Activated T-cell treated with anti-CD3 and anti-CD28 coated beads for 48 hours (primary cell): ENCODE results near the gene SIK3.

Source experiments
- DNase-seq: peaks from one replicate; pipeline ENCODE4 v3.0.0-alpha.2; 2020; ENCODE audit warnings: low read depth

Gene SIK3

DNA sequence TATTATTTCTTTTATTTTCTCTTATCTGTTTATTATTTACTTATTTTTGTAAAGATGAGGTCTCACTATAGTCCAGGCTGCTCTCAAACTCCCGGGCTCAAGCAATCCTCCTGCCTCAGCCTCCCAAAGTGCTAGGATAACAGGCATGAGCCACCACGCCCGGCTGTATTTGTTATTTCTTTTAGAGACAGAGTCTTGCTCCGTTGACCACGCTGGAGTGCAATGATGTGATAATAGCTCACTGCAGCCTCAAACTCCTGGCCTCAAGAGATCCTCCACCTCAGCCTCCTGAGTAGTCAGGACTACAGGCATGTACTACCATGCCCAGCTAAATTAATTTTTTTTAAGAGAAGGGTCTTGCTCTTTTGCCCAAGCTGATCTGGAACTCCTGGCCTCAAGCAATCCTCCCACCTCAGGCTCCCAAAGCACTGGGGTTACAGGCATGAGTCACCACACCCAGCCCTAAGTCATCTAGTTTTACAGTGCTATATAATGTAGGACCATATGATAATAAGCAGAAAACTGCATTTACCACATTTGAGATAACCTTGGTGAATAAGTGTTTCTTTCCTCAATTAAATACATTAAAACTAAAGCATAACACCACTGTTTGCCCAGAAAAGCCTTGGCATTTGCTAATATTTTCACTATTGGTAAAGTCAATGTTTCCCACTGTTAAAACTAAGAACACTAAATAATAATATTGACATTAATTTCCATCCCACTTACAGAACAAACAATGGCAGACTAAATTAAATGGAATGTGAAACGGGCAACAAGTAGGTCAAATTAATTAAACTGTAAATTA, 127.5 kb downstream of the SIK3 start:
- DNase-seq: no peak

- no peak for DNase-seq
These were observed 128.5 kb downstream of the SIK3 start for GRCh38 chr11:116969694-116970093.

GRCh38 chr11:116964269-116964668, 134.0 kb downstream of the SIK3 start:
- DNase-seq: no peak

- DNase-seq: no peak
These were observed 134.4 kb downstream of the SIK3 start for GRCh38 chr11:116963813-116964212.

- no peak for DNase-seq
These were observed 136.1 kb downstream of the SIK3 start for GRCh38 chr11:116962108-116962507.

DNA sequence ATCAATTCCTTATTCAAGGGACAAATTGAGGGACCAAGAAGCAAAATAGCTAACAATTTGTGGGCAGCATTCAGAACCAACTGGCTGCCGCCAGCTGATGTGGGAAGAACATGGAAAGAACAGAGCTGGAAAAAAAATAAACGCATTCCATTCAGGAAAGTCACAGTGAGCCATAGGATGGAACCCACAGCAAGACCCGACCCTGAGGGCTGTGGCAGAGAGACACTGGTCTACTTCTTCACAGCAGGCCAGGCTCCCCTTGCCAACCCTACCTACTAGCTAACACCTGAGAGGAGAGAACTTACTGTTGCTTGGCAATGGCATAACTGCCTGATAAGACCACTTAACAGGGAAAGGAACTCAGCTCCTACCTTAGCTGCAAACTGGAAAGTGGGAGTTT, 137.3 kb downstream of the SIK3 start:
- DNase-seq: no peak

GRCh38 chr11:116958246-116958645, 140.0 kb downstream of the SIK3 start:
- no peak for DNase-seq

DNA sequence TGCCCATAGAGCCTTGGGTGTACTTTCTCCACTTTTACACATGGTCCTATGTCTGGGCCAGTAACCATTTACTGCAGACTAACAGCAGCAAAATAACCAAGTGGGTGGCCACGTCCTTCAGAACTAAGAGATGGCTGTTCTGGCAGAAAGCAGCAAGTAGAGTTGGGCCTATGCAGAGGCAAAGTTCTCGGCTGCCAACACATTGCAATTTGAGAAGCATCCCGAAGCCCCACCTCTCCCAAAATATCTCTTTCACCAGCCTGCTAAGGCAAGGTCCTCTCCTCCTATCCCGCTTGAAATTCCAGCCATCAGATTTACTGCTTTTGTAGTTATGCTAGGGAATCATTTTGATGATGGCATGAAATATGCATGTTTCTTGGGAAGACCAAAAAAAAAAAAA, 142.3 kb downstream of the SIK3 start:
- DNase-seq: no peak

GRCh38 chr11:116955548-116955947, 142.7 kb downstream of the SIK3 start:
- no peak for DNase-seq

- no peak for DNase-seq
These were observed 144.5 kb downstream of the SIK3 start for GRCh38 chr11:116953530-116954285.

DNA sequence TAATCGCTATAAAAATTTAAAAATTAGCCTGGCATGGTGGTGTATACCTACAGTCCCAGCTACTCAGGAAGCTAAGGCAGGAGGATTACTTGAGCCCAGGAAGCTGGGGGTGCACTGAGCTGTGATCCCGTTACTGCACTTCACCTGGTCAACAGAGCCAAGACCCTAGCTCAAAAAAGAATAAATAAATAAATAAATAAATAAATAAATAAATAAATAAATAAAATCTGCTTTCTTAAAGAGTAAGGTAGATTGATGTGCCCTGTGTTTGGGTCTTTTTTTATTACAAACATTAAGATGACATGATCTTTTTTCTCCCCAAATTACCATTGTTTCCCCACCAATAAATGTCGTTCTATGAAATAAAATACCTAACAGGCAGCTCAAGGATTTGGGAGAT, 146.5 kb downstream of the SIK3 start:
- DNase-seq: no peak

DNA sequence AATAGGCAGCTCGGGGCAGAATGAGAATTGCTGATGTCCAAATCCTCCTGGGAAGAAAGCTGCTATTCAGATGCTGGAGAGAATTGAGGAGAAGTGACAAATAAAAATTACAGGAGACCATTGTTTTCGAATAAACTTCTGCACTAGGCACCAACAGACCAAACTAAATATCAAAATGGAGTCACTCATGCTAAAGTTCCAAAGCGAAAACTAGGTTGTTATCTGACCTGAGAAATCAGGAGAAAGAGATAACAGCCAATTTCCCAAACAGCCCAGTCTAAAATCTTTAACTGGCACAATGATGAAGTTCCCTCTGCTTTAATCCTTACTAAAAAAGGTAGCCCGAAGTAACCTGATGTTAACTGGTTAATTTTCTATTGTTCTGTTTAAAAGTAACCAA, 148.0 kb downstream of the SIK3 start:
- DNase-seq: no peak

DNA sequence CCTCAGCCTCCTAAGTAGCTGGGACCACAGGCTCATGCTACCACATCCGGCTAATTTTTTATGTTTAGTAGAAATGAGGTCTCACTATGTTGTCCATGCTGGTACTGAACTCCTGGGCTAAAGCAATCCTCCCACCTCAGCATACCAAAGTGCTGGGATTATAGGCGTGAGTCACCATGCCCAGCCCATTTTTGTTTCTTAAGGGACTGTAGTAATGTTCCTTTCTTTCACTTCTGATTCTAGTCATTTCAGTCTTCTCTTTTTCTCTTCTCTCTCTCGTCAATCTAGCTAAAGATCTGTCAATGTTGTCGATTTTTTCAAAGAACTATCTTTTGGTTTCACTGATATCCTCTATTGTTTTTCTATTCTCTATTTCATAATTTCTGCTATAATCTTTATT, 149.8 kb downstream of the SIK3 start:
- peak; percentile 12 for DNase-seq

GRCh38 chr11:116946414-116946813, 151.8 kb downstream of the SIK3 start:
- DNase-seq: no peak

GRCh38 chr11:116939499-116939898, 158.7 kb downstream of the SIK3 start:
- no peak for DNase-seq

DNA sequence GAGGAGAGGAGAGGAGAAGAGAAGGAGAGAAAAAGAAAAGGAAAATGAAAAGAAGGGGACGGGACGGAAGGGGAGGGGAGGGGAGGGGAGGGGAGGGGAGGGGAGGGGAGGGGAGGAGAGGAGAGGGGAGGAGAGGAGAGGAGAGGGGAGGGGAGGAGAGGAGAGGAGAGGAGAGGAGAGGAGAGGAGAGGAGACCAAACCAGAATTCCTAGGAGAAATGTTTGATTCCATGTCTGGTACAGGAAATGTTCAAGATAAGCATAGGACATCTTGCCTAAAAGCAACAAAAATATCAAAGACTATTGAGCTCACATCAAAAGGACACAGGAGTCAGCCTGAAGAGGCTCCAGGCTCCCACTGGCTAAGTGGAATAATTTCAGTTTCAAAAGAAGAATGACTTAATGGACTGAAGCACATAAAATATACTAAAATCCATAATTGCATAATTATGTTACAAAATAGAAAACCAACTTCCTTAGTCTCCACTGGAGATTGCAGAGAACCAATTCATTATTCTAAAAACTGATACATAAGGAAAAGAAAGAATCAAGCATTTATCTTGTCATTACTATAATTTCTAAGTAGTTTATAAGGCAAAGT, 159.7 kb downstream of the SIK3 start:
- DNase-seq: no peak

DNA sequence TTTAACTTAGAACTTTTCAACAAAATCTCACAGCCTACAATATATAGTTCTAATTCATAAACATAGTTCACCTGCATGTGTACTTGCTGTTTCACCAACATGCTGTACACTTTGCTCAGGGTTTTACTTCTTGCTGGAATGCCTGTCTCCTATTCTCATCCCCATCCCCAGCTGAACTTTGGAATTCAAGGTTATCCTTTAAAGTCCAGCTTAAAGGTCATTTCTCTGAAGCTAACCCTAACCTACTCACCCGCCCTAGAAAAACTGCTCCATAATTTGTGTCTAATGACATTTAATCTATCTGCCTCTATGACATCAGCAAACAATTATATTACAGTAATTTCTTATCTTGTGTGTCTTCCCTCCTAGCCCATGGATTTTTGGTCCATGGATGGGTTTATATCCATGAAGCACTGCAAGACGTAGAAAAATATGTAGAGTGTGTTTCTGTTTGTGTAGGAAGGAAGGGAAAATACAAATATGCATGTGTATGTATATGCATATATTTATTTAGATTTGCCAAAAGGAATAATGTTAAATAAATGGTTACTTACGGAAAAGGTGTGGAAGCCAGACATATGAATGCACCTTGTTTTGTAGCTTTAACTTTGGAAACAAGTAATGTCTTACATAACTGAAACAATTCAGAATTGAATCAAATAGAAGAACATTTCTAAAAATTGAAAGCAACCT, 161.3 kb downstream of the SIK3 start:
- no peak for DNase-seq

DNA sequence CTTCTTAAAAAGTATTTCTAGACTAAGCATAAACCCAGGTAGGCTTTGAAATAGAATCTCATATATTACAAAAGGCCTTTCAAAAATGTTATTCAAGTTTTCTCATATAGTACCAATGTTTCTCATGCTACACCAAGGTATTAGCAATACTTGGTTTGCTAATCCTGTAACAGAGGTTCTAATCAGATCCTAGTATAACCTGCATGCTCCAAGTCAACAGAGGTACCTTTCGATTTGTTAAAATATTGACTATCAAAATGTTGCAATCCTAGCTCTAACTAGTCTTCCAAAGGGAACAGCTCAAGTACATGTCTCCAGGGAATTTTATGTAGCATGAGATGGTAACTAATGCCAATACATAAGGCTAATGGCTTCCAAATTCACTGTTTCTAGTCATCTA, 162.7 kb downstream of the SIK3 start:
- DNase-seq: no peak

- no peak for DNase-seq
These were observed 163.1 kb downstream of the SIK3 start for GRCh38 chr11:116935089-116935488.

- no peak for DNase-seq
These were observed 164.3 kb downstream of the SIK3 start for GRCh38 chr11:116933961-116934360.

DNA sequence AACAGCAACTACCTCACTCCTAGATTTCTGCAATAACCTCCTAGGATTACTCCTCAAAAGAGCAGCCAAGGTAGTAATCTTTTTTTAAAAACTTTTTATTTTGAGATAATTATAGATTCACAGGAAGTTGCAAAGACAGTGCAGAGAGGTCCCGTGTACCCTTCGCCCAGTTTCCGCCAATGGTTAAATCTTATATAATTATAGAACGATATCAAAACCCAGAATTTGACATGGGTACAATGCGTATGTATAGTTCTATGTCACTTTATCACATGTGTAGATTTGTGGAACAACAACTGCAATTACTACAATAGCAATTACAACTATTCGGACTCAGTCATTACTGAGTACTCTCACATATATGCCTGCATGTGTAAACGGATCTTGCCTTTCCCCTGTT, 166.0 kb downstream of the SIK3 start:
- no peak for DNase-seq

DNA sequence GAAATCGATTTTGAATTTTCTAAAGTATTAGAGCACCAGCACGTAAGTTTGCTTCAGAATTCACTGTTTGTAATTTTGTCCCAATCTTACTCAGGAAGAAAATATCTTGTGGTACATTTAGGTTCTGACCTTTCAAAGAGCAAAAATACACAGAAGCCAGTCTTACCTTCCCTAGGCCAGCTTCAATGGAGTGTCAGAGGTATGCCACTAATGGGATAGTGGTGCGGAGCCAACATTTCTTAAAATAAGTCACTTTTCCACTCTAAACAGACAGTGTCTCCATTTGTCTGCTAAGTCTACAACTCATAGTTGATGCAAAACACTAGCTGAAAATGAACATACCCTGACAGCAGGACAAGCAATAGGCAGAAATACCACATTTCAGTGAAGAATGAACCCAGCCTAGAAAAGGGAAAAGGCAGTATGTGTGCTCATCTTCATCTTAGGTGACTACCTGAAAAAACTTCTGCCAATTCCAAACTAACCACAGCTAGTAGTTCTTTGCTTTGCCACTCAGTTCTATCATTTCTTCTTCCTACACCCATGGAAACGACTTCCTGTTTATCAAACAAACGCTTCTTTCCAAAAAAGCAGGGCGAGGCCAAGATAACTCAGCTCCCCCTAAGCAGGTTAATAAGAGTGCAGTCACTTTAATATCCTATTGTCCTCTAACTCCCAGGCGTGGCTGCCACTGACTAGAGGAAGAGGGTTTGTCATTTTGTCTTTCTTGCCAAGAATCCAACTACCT, 166.8 kb downstream of the SIK3 start:
- DNase-seq: no peak
